KMS-11 (cell line): Measurements from ENCODE around the gene SPATA6L.
A peak's percentile ranks its signal among the peaks of the same experiment; 100 is the strongest.

Source experiments
- H2AFZ ChIP-seq: fragments of 200-600 bp; sonication (generic); 2 replicates; pipeline ENCODE4 v1.6.1; 2016; ENCODE audit warnings: antibody characterized with exemption, mixed run types, low read depth
- H3K27ac ChIP-seq: fragments of 200-600 bp; sonication (generic); 2 replicates; pipeline ENCODE4 v1.6.1; 2016; ENCODE audit warnings: mild to moderate bottlenecking, mixed run types
- H3K27me3 ChIP-seq: fragments of 200-600 bp; sonication (generic); 2 replicates; pipeline ENCODE4 v1.6.1; 2017; ENCODE audit warnings: mild to moderate bottlenecking, low read depth, mixed run types, moderate library complexity; ENCODE audit not compliant: insufficient read depth
- H3K36me3 ChIP-seq: fragments of 200-600 bp; sonication (generic); 2 replicates; pipeline ENCODE4 v1.6.1; 2017; ENCODE audit warnings: mild to moderate bottlenecking, mixed run types; ENCODE audit not compliant: insufficient read depth
- H3K4me1 ChIP-seq: fragments of 200-600 bp; sonication (generic); 2 replicates; pipeline ENCODE4 v1.6.1; 2016; ENCODE audit warnings: mild to moderate bottlenecking, low read depth, mixed run types; ENCODE audit not compliant: poor library complexity, severe bottlenecking
- H3K4me2 ChIP-seq: fragments of 200-600 bp; sonication (generic); 2 replicates; pipeline ENCODE4 v1.7.0; 2016; ENCODE audit warnings: mild to moderate bottlenecking, mixed run types
- H3K4me3 ChIP-seq: fragments of 200-600 bp; sonication (generic); IDR thresholded peaks from 2 replicates; pipeline ENCODE4 v1.6.1; 2017; ENCODE audit warnings: low read depth, low read length, mixed read lengths; ENCODE audit not compliant: insufficient read depth
- H3K79me2 ChIP-seq: fragments of 200-600 bp; sonication (generic); 2 replicates; pipeline ENCODE4 v1.6.1; 2016; ENCODE audit warnings: low read depth, mixed run types; ENCODE audit not compliant: insufficient read depth
- H3K9ac ChIP-seq: fragments of 200-600 bp; sonication (generic); 2 replicates; pipeline ENCODE4 v1.6.1; 2016; ENCODE audit warnings: mild to moderate bottlenecking, mixed run types
- H4K20me1 ChIP-seq: fragments of 200-600 bp; sonication (generic); 2 replicates; pipeline ENCODE4 v1.6.1; 2016; ENCODE audit warnings: mild to moderate bottlenecking, mixed run types; ENCODE audit not compliant: insufficient read depth
- TF ChIP-seq, protein P1 (sequence below): fragments of 200-600 bp; sonication (generic); conservative IDR thresholded peaks from 2 replicates; pipeline ENCODE4 v1.6.1; 2017; ENCODE audit warnings: low read depth, mild to moderate bottlenecking, antibody characterized with exemption, low read length, moderate library complexity, mixed read lengths

SPATA6L gene, protein sequence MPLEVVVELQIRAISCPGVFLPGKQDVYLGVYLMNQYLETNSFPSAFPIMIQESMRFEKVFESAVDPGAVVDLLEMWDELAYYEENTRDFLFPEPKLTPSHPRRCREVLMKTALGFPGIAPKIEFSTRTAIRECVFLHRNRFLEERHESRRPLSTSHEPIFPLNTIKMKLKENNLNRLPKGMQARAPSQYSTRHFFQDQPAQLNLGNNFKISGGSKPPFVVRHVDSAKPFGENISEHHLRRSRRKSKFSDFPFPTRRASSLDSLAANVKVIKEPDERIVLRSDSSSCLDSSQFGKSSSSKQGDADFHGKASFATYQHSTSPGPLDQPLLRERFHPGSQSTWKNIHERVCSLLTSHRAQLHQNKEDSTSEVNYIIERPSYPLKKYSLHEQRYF

DNA sequence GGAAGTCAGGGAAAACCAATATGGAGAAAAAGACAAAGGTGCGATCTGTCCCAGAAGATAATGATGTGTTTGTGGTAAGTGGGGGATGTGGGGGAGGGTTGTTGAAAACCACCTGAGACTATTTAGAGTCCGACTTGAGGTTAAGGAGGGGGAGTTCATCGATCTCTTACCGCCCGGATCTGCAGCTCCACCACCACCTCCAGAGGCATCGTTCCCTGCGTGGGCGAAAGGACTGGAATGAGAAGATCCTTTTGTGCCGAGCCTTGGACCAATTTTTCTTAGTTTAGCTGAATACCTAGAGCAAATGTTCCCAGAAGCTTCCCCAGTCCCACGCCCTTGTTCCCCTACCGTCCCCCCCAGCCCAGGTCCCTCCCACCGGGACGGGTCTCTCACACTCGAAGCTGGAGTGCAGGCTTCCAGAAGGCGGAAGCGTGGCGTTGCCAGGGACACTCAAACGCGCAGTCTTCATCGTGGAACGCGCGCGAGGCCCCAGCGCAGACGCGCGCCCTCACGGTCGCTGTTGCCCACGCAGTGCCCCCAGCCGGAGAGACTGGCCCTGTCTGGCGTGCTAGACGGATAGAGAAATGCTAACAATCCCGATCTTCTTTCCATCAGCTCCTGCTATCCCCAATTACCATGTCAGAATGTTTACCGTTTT lies at the start of gene SPATA6L:
Gene SPATA6L, minus strand, starts transcription at position 439 of the 658 bp plus-strand sequence. Its CDS starts 230 bp downstream, at position 209.
- TF ChIP-seq, protein P1, sequence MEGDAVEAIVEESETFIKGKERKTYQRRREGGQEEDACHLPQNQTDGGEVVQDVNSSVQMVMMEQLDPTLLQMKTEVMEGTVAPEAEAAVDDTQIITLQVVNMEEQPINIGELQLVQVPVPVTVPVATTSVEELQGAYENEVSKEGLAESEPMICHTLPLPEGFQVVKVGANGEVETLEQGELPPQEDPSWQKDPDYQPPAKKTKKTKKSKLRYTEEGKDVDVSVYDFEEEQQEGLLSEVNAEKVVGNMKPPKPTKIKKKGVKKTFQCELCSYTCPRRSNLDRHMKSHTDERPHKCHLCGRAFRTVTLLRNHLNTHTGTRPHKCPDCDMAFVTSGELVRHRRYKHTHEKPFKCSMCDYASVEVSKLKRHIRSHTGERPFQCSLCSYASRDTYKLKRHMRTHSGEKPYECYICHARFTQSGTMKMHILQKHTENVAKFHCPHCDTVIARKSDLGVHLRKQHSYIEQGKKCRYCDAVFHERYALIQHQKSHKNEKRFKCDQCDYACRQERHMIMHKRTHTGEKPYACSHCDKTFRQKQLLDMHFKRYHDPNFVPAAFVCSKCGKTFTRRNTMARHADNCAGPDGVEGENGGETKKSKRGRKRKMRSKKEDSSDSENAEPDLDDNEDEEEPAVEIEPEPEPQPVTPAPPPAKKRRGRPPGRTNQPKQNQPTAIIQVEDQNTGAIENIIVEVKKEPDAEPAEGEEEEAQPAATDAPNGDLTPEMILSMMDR, result no peak
- Histone ChIP-seq H3K4me2 (peak within 1 kb of the TSS; percentile 69), H3K79me2 (no peaks in the 10 kb centered on the region), H3K36me3 (no peaks in the 10 kb centered on the region), H2AFZ (peak within 1 kb of the TSS; percentile 50), H3K9ac (peak within 1 kb of the TSS; percentile 11; the same call in 1 of the 2 replicates), H3K27ac (no peak within 1 kb of the TSS), H3K27me3 (peaks cover 8% of the 10 kb centered on the region; the same call in 1 of the 2 replicates), H3K4me3 (no peak within 1 kb of the TSS), H4K20me1 (no peaks in the 10 kb centered on the region), H3K4me1 (peaks cover 25% of the 10 kb centered on the region)

DNA sequence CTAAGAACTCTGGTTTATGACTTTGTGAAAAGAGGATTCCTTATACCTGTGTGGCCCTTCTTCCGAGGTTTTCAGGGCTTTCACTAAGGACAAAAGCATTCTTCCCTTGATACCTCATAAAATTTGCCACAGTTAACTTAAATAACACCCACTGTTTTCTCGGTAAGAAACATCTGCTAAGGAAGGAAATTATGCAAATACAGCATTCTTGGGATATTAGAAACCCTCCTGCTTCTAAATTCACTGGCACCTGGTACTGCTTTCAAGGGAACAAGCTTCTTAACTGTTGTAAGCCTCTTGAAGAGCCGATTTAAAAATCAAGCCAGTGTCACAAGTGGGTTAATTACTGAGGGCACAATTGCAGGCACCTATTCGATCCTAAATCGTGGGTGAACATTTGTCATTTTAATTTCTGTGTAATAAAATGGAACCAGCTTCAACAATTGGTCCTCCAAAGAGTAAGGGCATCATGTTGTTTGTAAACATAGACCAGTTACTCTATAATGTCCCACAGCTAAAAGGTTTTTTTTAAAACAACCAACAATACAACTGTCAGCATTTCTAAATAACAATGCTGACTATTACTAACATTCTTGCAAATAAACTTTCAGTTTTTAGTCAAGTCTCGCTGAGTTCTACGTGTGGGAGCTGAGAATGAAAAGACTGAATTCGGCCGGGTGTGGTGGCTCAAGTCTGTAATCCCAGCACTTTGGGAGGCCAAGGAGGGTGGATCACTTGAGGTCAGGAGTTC lies 48.2 kb upstream of the SPATA6L start:
- H3K4me3 ChIP-seq, result no peak overlapping the region
- H3K27me3 ChIP-seq, result no peaks in the 10 kb centered on the region
- no peaks in the 10 kb centered on the region for H3K4me1 ChIP-seq
- no peak overlapping the region for H3K4me2 ChIP-seq
- no peak overlapping the region for H2AFZ ChIP-seq
- no peak overlapping the region for H3K27ac ChIP-seq
- no peak overlapping the region for H3K9ac ChIP-seq
- H4K20me1 ChIP-seq, result no peaks in the 10 kb centered on the region
- TF ChIP-seq, protein P1, result no peak
- H3K36me3 ChIP-seq, result peaks cover 6% of the 10 kb centered on the region; the same call in 1 of the 2 replicates
- no peaks in the 10 kb centered on the region for H3K79me2 ChIP-seq

DNA sequence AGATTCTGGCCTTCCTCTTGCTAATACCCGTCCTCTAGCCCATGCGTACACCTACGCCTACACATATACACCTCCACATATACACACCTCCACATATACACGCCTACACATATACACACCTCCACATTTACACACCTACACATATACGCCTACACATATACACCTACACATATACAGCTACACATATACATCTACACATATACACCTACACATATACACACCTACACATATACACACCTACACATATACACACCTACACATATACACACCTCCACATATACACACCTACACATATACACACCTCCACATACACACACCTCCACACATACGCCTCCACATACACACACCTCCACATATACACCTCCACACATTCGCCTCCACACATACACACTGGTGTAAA lies 47.6 kb upstream of the SPATA6L start:
- Histone ChIP-seq H3K4me2 (no peak overlapping the region), H3K36me3 (peaks cover 3% of the 10 kb centered on the region; the same call in 1 of the 2 replicates), H3K27me3 (no peaks in the 10 kb centered on the region), H3K4me1 (no peaks in the 10 kb centered on the region), H4K20me1 (no peaks in the 10 kb centered on the region), H2AFZ (no peak overlapping the region), H3K27ac (no peak overlapping the region), H3K9ac (no peak overlapping the region), H3K4me3 (no peak overlapping the region), H3K79me2 (no peaks in the 10 kb centered on the region)
- TF ChIP-seq, protein P1, result no peak

DNA sequence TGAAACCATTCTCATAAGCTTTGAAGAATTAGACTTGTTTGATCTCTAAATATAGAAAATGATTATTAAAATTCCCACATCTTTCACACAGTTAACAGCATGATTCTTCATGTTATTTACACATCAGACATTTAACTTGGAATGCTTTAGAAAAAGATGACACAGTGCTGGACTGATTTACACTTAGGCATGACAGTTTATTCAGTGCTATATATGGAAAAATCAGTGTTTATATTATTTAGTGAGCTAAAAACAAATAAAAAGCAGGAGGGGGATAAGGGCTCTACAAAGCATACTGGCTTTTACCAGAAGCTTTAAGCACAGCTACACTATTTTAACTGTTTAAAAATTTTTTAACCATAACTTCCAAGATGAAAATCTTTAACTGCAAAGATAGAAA lies 43.1 kb upstream of the SPATA6L start:
- Histone ChIP-seq H3K27ac (no peak overlapping the region), H3K79me2 (no peaks in the 10 kb centered on the region), H3K4me1 (no peaks in the 10 kb centered on the region), H3K36me3 (no peaks in the 10 kb centered on the region; the same call in 1 of the 2 replicates), H3K9ac (no peak overlapping the region), H3K27me3 (no peaks in the 10 kb centered on the region), H2AFZ (no peak overlapping the region), H4K20me1 (no peaks in the 10 kb centered on the region), H3K4me3 (no peak overlapping the region), H3K4me2 (no peak overlapping the region)
- TF ChIP-seq, protein P1, result no peak
